HG02642 (cell line): Measurements from ENCODE around the gene ARPIN.

Experiments
- ATAC-seq: cut with Tn5 transposase; IDR thresholded peaks from one replicate; pipeline ENCODE4 v1.9.1; 2021; ENCODE audit warnings: mild to moderate bottlenecking; ENCODE audit not compliant: unreplicated experiment, poor library complexity

The ARPIN gene

GRCh38 chr15:89851673-89852341, 60.9 kb downstream of the ARPIN start:
- ATAC-seq, result peak; percentile 61

- no peak for ATAC-seq
These were observed 63.8 kb downstream of the ARPIN start for GRCh38 chr15:89848970-89849292.

- no peak for ATAC-seq
These were observed 65.7 kb downstream of the ARPIN start for GRCh38 chr15:89847101-89847500.

- ATAC-seq, result no peak
These were observed 67.4 kb downstream of the ARPIN start for GRCh38 chr15:89845305-89845893.
